AML-193 (cell line): ENCODE measurements around the gene MRGPRX3.
"Not testable (repeated sequence)": the region's sequence is repeated elsewhere in the genome, so short reads cannot be mapped to it uniquely, and the experiment has no call there.

ENCODE experiments used
- DNase-seq, 2 experiments: peaks; one replicate each; lab custom pipeline; 2025; lab: John Stamatoyannopoulos, UW

MRGPRX3 gene

GRCh38 chr11:18132341-18132740 lies at the start of gene MRGPRX3:
TSS of gene MRGPRX3 (plus strand) at chr11:18132571. CDS start at chr11:18137203, 4,632 bp downstream.
- no peak for DNase-seq

GRCh38 chr11:18088366-18088765 lies 44.0 kb upstream of the MRGPRX3 start:
- DNase-seq = no peak

DNA sequence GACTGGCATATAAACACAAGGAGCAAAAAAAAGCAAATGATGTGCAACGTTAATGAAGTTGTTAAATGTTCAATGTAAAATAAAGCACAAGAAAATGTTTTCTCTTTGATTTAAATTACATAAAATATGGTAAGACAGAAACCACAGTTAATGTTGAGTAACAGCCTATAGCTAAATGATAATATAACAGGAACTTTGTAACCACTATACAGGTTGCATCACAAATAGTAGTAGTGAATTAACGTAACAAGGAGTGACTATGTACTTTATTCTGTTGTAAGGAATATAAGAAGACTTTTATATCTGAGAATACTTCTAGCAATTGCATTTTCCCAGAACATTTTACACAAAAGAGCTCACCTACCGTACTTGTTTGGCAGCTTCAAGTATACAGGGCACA lies 43.4 kb upstream of the MRGPRX3 start:
- peak; percentile 73 to 79 for DNase-seq

- no peak for DNase-seq
Observed at GRCh38 chr11:18091731-18092130, 40.6 kb upstream of the MRGPRX3 start.

- DNase-seq = no peak
Observed at GRCh38 chr11:18093959-18094358, 38.4 kb upstream of the MRGPRX3 start.

DNA sequence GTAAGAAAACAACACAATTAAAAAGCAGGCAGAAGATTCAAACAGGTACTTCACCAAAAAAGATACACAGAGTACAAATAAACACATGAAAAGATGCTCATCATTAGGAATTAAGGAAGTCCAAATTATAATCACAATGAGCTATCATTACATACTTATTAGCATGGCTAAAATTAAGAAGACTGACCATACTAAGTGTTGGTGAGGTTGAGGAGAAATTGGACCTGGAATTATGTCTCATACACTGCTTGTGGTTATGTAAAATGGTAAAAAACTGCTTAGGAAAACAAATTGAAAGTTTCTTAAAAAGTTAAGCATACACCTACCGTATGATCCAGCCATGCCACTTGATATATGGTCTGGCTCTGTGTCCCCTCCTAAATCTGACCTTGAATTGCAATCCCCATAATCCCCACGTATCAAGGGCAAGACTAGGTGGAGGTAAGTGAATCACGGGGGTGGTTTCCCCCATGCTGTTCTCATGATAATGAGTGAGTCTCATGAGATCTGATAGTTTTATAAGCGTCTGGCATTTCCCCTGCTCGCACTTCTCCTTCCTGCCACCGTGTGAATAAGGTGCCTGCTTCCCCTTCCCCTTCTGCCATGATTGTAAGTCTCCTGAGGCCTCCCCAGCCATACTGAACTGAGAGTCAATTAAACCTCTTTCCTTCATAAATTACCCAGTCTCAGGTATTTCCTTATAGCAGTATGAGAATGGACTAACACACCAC lies 31.3 kb upstream of the MRGPRX3 start:
- no peak for DNase-seq

- no peak for DNase-seq
Observed at GRCh38 chr11:18105086-18105801, 27.1 kb upstream of the MRGPRX3 start.

- DNase-seq = peak; percentile 66 to 75
Observed at GRCh38 chr11:18105802-18106574, 26.4 kb upstream of the MRGPRX3 start, which contains the start of gene SAAL1. TSS of gene SAAL1 (minus strand) at chr11:18106082. CDS start at chr11:18106041, 41 bp downstream.

DNA sequence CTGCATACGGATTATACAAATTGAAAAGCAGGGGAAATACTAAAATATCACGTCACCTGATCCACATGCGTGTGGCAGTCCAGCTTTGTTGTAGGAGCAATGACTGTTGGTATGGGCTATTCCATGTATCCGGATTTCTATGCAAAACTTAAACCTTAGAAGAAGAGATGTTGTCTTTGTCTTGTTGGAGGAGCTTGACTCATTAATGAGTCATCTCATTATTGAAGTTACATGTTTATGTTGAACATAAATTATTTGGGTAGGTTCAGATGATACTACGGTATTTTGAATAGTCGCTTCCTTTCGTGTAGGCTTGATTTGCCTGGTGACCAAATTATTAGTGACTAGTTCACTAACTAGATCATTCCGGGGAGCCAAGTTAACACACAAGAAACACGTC lies 25.7 kb upstream of the MRGPRX3 start:
- DNase-seq = no peak

DNA sequence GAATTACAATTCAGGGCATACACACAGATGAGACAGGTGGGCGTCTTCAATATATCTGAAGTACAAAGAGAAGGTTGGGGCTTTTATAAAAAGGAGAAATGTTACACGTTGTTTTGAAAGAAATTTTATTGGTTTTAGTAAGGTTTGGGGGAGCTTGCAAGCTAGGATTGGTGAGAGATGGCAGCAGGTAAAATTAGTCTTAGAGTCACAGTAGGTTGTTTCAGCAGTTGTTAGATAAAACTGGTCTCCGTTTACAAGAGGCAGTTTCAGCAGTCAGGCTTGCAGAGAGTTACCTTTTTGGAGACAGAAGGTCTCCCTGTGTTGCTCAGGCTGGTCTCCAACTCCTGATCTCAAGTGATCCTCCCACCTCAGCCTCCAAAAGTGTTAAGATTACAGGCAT lies 24.1 kb upstream of the MRGPRX3 start:
- DNase-seq = no peak

DNA sequence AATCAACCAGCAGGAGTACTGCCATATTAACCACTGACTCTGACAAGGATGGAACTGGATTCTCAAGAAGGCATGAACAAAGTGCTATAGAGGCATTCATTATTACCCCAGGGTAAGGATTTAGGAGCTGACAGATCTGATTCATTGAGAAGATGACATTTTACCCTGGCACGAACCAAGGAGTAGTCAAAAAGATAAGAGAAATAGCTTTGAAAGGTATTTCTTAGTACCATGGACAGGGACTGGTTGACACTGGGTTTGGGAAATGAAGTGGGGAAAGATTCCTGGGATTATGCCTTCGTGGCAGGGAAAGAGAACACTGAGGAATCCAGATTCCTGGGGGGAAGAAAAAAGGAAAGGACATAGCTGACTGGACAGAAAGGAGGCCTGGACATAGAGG lies 21.4 kb upstream of the MRGPRX3 start:
- DNase-seq = no peak

- DNase-seq = peak; percentile 60 to 61
Observed at GRCh38 chr11:18115360-18116127, 16.8 kb upstream of the MRGPRX3 start.

DNA sequence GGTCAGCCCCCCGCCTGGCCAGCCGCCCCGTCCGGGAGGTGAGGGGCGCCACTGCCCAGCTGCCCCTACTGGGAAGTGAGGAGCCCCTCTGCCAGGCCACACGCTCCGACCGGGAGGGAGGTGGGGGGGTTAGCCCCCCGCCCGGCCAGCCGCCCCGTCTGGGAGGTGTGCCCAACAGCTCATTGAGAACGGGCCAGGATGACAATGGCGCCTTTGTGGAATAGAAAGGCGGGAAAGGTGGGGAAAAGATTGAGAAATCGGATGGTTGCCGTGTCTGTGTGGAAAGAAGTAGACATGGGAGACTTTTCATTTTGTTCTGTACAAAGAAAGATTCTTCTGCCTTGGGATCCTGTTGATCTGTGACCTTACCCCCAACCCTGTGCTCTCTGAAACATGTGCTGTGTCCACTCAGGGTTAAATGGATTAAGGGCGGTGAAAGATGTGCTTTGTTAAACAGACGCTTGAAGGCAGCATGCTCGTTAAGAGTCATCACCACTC lies 11.0 kb upstream of the MRGPRX3 start:
- DNase-seq = not testable (repeated sequence)

DNA sequence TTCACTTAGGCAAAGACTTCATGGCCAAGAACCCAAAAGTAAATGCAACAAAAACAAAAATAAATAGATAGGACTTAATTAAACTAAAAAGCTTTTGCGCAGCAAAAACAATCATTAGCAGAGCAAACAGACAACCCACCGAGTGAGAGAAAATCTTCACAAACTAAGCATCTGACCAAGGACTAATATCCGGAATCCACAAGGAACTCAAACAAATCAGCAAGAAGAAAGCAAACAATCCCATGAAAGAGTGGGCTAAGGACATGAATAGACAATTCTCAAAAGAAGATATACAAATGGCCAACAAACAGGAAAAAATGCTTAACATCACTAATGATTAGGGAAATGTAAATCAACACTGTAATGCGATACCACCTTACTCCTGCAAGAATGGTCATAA lies 1.3 kb upstream of the MRGPRX3 start:
- not testable (repeated sequence) for DNase-seq

GRCh38 chr11:18135308-18135707 lies 2.9 kb downstream of the MRGPRX3 start:
- no peak for DNase-seq

GRCh38 chr11:18137186-18137800 lies 4.9 kb downstream of the MRGPRX3 start:
- no peak for DNase-seq

- DNase-seq = no peak
Observed at GRCh38 chr11:18140145-18140544, 7.8 kb downstream of the MRGPRX3 start.

- DNase-seq = no peak
Observed at GRCh38 chr11:18144243-18144642, 11.9 kb downstream of the MRGPRX3 start.

DNA sequence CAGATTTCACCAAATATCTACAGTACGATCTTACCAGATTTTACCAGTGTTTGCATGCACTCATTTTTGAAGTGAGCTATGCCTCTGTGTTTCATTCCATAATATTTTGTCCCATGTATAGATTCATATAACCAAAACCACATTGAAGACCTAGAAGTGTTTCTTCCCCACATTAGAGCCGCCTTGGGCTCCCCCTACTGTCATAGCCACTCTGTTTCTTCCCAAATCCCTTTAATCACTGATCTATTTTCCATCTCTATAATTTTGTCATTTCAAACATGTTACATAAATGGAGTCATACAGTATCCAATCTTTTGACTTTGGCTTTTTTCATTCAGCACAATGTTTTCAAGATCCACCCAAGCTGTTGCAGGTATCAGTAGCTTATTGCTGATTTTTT lies 12.7 kb downstream of the MRGPRX3 start:
- no peak for DNase-seq

DNA sequence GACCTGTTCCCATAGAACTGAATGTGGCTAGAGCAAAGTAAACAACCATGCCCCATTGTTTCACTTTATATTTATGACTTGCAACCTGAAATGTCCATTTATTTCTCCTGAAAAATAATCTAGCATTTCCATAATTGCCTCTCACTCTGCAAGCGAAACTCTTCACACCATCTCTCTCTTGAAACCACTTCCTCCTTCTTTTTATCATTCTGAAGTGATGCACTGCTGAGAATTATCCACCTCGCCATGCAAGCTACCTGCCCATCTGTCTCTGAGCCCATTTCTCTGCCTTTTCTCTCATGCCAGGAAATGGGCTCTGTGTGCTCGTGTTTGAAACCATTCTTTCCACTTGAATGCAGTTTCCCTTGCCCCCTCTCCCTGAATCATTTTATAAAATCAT lies 13.5 kb downstream of the MRGPRX3 start:
- DNase-seq = no peak

DNA sequence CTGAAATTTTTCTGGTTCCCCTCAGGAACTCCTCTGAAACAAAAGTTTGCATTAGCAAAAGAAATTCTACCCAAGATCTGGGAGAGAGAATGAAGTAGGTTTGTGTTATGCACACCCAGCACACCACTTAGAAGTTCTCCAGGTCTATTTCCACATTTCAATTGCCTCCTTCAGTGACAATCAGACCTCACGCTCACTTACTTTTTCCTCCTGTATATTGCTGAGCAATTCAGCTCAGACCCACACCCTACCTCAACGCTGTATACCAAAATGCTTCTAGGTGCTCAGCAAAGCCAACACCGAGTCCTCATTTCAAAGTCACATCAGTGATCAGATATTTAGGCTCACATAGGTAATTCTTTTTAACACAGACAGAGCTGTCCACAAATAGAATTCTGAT lies 19.2 kb downstream of the MRGPRX3 start:
- DNase-seq = no peak
